ENCODE results near the gene TNPO3.
"Not testable (repeated sequence)": the region's sequence is repeated elsewhere in the genome, so short reads cannot be mapped to it uniquely, and the experiment has no call there.

The TNPO3 gene

GRCh38 chr7:128919881-128920799 lies 134.8 kb downstream of the TNPO3 start:
- DNase-seq: no peak

DNA sequence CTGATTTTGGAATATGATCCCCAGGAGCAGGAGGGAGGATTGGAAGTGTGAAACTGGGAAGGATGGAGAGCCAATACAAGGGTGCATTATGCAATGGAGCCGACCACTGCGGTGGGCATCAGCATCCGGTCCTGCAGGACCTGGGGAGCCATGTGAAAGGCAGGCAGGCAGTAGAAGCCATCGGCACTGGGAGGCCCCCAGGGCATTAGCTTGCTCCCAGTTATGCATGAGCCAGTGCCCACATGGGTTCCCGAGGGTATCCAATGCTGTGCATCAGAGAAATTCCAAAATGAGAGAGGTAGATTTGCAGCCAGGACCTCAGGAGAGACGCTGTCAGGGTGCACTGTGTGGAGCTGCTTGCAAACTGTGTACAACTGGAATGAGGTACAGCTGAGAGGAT lies 135.7 kb downstream of the TNPO3 start:
- DNase-seq: no peak

DNA sequence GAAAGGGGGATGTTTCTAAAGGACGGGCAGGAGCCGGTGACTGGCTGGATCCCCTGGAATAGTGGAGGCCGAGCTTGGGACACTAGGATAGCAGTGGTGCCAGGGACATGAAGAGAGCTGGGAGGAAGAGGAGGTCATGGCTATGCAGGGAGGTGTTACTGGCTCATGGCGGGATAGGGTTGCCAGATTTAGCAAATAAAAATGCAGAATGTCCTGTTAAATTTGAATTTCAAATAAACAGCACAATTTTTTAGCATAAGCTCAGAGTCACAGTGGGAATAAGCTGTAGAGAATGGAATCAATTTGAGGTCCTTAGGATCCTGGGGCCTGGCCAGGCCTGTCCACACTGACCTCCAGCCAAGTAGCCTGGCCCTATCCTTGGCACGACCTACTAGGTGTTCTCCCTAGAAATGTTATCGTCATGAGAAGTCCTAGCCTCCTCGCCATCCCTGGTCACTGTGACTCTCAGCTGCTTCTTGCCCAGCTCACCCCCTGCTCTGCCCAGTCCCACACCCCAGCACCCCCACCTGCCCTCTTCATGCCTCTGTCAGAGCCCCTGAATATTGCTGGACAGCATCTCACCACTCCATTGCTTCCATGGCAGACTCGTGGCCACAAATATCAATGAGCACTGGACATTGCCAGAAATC lies 136.8 kb downstream of the TNPO3 start:
- DNase-seq: no peak

- DNase-seq: no peak
Observed at GRCh38 chr7:128917122-128917521, 137.8 kb downstream of the TNPO3 start.

DNA sequence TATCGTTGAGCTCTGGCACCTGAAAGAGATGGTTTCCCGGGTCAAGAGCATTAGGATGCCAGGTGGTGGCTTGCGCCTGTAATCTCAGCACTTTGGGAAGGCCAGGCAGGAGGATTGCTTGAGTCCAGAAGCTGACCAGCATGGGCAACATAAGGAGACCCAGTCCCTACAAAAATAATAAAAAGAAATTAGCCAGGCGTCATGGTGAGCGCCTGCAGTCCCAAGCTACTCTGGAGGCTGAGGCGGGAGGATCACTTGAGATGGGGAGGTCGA lies 138.3 kb downstream of the TNPO3 start:
- no peak for DNase-seq

DNA sequence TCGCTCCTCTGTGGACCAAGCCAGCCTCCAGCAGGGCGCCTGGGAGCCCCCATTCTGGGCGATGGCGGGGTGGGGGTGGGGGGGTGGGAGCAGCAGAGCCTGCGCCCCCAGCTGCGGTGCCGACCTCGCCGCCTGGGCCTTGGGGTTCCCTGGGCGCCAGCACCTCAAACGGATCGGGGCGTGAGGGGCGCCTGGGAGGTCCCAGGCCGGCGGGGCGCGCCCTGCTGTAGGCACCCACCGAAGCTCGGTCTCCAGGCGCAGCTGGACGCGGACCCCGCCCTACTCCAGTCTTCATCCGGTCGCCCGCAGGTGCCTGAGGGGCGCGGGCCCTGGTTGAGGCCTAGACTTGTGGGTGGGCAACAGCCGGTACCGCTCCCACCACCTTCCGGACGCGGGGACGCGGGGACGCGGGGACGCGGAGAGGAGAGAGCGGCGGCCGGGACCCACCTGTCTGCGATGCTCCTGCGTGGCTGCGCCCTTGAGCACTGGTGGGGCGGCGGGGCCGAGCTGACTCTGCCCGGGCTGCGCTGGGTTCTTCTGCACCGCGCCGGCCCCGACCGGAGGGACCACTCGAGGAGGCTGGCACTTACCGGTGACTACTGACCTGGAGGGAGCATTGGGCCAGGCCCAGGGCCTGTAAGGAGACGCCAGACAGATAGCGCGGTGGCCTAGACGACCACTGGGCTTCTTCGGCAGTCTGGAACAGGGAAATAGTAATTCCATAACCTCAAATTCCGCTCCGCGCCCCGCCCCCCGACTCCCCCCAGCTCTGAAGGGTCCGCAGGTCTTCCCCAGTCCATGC lies 138.9 kb downstream of the TNPO3 start:
- no peak for DNase-seq

- no peak for DNase-seq
Observed at GRCh38 chr7:128915271-128915819, 139.6 kb downstream of the TNPO3 start.

DNA sequence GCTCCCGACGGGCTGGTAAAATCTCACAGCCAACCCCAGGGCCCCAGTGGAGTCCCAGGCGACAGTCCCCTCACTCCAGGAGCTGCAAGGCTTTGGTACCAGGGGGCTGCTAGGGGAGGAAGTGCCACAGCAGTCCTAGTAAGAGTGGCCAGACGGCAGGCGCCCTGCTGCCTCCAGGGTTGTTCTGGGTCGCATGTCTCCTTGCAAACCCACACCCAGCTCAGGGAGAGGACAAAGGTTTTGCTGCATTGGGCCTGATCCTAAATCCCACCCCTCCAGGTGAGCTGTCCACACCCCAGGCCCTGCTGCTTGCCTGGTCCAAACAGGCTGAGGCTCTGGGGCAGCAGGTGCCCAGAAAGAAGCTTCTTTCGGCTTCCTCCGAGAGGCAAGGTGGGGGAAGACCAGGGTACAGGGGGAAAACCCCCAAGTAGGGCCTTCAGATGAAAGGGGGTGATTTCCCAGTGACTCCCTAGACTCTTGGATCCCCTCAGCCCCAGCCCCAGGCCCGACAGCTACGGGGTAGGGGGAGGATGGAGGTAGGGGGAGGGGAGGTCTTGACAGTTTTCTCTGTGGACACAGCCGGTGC lies 140.3 kb downstream of the TNPO3 start:
- no peak for DNase-seq

DNA sequence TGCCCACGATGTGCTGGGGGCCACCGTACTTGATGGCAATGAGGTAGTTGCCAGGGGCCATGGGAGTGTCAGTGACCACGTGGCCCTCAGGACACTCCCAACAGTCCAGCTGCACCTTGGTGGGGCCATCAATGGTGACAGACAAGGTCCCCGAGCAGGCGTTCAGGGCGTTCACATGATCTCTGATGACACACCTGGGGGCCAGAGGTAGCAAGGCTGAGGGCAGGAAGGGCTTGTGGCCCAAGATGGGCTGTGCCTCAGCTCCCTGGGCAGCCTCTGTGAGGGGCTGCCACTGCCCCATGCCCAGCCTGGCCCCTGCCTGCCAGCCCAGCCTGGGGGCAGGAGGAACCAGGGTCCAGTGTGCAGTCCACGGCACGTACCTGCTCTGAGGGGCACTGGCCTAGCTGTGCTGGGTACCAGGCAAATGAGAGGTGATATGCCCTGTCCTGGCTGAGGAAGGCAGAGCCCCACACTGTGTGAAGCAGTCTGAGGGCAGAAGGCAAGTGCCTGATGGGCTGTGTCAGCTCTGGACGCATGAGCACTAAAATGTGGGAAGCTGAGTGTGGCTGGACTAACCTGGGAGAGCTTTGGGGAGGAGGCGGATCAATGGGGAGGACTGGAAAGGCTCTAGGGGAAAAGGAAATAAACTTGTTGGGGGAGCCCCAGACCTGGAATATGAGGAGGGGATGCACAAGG lies 140.9 kb downstream of the TNPO3 start:
- no peak for DNase-seq

- not testable (repeated sequence) for DNase-seq
Observed at GRCh38 chr7:128912709-128913495, 142.0 kb downstream of the TNPO3 start.

DNA sequence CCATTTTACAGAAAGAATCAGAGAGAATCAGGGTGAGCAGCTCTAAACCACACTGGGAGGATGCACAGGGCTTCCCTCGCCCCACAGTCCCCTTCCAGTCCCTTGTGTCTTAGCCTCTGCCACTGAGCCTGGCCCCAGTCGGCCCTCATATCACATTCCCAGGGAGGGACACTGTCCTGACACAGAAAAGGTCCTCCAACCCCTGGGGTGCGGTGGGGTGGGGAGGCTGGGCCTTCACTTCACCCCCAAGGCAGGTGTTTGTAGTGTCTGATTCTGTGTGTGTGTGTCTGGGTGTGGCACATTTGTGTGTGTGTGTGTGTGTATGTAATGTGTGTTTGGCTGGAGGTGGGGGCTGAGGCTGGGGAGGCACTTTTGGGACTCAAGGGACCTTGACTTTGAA lies 142.6 kb downstream of the TNPO3 start:
- DNase-seq: no peak

- DNase-seq: no peak
Observed at GRCh38 chr7:128911423-128912031, 143.4 kb downstream of the TNPO3 start.

- no peak for DNase-seq
Observed at GRCh38 chr7:128910569-128910945, 144.4 kb downstream of the TNPO3 start, which contains the start of gene KCP. Gene KCP (minus strand): TSS chr7:128910709. CDS start chr7:128910676, 33 bp downstream.

DNA sequence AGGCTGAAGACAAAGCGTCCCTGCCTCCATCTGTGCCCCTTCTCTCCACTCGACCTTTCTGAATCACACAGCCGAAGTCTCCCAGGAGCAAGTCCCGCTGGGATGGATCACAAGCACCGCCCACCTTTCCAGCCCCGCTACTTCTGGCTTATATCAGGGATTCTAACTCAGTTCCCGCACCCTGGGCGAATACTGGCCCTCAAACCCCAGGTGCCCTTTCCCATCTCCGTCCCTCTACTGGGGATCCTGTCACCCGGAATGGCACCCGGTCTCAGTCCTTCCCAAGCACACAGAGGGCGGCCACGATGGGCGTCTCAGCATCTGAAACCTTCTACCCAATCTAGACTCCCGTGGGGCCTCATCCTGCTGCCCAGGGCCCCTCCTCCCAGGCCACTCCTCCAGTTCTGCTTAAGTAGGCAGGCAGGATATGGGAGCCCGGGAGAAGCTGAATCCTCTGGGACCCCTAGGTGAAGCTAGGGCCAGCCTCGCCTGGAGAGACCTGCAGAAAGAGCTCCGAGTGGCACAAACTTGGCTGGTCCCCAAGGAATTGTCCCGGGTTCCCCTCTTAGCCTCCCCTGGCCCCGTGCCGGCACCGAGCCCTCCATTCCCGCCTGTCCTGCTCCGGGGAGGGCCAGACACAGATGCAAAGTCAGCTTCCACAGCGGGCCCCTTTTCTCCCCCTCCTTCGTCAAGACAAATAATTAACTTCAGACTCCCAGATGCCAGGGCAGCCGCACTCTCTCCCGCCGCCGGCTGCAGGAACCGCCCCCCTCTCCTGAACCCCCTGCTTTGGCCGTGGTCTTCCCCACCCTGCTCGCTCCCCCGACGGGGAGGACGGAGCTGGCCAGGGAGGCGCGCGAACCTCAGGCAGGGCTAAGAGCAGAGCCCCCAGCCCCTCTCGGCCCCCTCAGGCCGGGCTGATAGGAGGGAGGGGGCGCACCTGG lies 145.0 kb downstream of the TNPO3 start:
- DNase-seq: no peak

DNA sequence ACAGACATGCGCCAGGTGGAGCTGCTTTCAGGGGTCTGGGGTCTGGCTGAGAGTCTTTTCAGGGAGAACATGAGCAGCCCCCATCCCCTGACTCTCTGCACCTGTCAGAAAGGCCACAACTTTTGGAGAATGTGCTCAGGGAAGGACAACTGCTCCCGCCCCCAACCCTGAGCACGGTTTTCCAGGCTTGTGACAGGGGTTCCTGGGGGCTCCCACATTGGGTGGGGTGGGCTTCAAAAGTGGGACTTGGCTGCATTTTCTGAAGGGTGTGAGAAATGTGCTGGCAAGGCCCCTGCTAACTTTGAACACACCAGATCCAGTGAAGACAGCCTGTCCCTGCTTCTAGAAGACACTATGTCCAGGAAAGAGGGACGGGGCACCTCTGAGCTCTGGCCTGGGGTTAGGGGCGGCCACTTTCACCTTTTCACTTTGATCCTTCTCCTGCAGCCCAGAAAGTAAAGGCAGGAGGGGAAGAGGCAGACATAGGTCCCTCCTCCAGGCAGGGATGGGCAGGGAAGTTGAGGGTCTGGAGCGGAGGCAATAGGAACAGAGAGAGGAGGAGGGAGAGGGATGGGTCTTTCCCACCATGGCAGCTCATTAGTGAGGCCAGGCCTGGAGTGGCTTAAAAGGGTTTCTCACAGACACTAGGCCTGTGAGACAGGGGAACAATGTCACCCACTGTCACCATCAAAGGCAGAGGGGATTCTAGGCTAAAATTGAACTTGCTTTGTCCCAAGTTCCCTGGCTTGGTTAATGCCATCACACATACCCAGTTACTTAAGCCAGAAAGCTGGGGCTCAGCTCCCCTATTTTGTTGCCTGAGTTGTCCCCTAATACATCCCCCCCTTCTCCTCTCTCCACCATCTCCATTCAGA lies 145.9 kb downstream of the TNPO3 start:
- DNase-seq: no peak

DNA sequence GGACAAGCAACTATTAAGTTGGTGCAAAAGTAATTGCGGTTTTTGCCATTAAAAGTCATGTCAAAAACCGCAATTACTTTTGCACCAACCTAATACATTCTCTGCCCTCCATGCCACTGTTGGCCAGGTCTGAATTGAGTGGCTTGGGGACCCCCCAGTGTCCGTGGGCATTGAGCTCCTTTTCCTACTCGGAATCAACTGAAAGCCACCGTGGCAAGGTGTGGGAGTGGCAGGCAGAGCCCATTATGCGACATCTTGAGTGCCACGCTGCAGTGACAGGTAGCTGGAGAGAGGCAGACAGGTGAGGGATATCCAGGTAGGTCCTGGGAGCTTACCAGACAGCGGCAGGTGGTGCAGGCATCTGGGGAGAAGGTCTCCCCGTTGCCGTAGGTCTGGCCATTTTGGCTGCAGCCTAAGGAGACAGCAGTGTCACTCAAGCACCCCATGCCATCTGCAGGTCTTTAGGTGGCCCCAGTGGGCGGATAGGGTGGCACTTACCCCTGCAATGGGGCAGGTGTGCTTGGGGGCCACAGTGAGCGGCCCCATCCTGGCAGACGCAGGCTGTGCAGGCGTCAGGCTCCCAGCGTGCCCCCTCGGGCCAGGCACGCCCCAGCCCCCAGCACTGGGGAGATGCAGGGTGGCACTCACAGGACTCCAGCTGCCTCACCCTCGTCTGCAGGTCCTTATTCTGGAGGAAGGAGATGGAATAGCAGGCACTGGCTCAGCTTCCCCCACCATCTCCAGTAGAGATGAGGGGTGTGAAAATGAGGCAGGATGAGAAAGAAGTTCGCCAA lies 147.9 kb downstream of the TNPO3 start:
- no peak for DNase-seq

- no peak for DNase-seq
Observed at GRCh38 chr7:128906001-128906765, 148.7 kb downstream of the TNPO3 start.

Measured in NCI-H1105 (cell line).